Astrocyte of the cerebellum (primary cell): ENCODE measurements around the gene SCAPER.
"Not testable (repeated sequence)": the region's sequence is repeated elsewhere in the genome, so short reads cannot be mapped to it uniquely, and the experiment has no call there.

ENCODE experiments used
- DNase-seq: peaks from one replicate; pipeline ENCODE4 v3.0.0-alpha.2; 2011; ENCODE audit warnings: low read depth
- H3K4me3 ChIP-seq: 2 replicates; pipeline ENCODE4 v1.5.1; 2011; ENCODE audit warnings: mild to moderate bottlenecking, low read depth, low read length, moderate library complexity
- in situ Hi-C: cut with HindIII; loops from 2 replicates; pipeline ENCODE4 v1.10.0; 2017; ENCODE audit warnings: low sequenced_read_pairs
- TF ChIP-seq, protein P1 (sequence below): IDR thresholded peaks from 2 replicates; pipeline ENCODE4 v1.5.1; 2012; ENCODE audit warnings: low read length, low read depth, moderate library complexity, mild to moderate bottlenecking; ENCODE audit errors: missing control alignments

SCAPER gene

GRCh38 chr15:76737573-76737972 is 167.6 kb downstream of the SCAPER start:
- no peak for DNase-seq
- TF ChIP-seq, protein P1, sequence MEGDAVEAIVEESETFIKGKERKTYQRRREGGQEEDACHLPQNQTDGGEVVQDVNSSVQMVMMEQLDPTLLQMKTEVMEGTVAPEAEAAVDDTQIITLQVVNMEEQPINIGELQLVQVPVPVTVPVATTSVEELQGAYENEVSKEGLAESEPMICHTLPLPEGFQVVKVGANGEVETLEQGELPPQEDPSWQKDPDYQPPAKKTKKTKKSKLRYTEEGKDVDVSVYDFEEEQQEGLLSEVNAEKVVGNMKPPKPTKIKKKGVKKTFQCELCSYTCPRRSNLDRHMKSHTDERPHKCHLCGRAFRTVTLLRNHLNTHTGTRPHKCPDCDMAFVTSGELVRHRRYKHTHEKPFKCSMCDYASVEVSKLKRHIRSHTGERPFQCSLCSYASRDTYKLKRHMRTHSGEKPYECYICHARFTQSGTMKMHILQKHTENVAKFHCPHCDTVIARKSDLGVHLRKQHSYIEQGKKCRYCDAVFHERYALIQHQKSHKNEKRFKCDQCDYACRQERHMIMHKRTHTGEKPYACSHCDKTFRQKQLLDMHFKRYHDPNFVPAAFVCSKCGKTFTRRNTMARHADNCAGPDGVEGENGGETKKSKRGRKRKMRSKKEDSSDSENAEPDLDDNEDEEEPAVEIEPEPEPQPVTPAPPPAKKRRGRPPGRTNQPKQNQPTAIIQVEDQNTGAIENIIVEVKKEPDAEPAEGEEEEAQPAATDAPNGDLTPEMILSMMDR, result no peak
- H3K4me3 ChIP-seq, result no peak overlapping the region
- in situ Hi-C loops, result no loop called here

DNA sequence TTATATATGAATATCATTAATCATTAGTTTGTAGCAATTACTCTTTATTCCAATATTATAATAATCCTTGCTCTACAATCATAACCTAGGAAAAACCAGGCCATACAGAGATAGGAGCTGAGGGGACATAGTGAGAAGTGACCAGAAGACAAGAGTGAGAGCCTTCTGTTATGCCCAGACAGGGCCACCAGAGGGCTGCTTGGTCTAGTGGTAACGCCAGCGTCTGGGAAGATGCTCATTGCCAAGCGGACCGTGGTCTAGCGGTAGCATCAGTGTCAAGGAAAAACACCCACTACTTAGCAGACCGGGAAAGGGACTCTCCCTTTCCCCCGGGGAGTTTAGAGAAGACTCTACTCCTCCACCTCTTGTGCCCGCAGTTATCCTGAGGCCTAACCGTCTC is 172.8 kb downstream of the SCAPER start:
- TF ChIP-seq, protein P1, result peak; percentile 6
- DNase-seq, H3K4me3 ChIP-seq, in situ Hi-C loops: not testable (repeated sequence)

DNA sequence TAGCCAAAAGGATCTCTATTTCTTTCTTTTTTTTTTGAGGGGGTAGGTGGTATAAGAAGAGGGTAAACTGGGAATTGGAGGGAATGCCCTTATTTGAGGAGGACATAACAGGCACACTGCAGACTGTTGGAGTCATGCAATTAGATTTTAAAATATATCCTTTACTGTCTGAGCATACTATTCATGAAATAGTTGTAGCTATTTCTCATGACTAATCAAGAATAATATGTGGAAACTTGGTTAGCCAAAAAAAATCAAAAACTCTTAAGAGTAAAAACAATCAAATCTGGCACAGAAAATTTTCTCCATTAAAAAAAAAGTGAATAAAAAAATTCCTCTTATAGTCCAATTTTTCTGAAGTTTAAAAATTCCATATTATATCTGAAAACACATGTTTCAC is 174.9 kb downstream of the SCAPER start:
- in situ Hi-C loops, result no loop called here
- TF ChIP-seq, protein P1, result no peak
- H3K4me3 ChIP-seq, result no peak overlapping the region
- DNase-seq, result no peak

GRCh38 chr15:76718863-76719262 is 186.3 kb downstream of the SCAPER start:
- TF ChIP-seq, protein P1, result no peak
- in situ Hi-C loops, result no loop called here
- no peak overlapping the region for H3K4me3 ChIP-seq
- DNase-seq, result no peak

DNA sequence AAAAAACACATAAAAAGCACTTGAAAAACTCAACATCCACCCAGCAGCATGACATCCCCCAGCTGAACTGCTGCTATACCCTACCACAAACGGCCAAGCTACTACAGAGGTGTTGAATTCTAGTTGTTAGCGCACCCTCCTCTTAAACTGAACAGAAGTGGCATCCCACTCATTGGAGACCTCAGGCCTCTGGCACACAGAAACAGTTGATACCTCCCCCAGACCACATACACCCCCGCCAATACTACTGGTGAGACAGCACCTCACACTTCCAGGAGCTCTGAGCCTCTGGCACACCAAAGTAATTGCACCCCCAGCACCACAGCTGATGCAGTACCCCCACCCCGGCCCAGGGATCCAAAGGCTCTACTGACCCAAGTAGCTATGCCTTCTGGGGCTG is 190.2 kb downstream of the SCAPER start:
- DNase-seq, result no peak
- TF ChIP-seq, protein P1, result no peak
- in situ Hi-C loops, result no loop called here
- H3K4me3 ChIP-seq, result no peak overlapping the region

DNA sequence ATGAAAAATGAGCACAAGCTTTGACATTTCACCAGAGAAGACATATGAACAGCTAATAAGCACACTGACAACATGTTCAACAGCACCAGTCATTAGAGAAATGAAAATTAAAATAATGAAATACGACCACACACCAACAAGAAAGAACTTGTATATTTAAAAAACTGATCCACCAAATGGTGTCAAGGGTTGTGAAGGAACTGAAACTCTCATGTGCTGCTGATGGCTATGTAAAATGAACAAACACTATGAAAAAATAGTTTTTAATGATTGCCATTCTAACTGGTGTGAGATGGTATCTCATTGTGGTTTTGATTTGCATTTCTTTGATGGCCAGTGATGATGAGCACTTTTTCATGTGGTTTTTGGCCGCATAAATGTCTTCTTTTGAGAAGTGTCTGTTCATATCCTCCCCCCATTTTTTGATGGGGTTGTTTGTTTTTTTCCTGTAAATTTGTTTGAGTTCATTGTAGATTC is 193.8 kb downstream of the SCAPER start:
- no peak overlapping the region for H3K4me3 ChIP-seq
- in situ Hi-C loops, result no loop called here
- DNase-seq, result no peak
- TF ChIP-seq, protein P1, result no peak

- H3K4me3 ChIP-seq, in situ Hi-C loops, DNase-seq: not testable (repeated sequence)
Observed at GRCh38 chr15:76704032-76704431, 201.1 kb downstream of the SCAPER start.
